Measurements from ENCODE around the gene HS3ST3A1. TPM values are rescaled to one million over a fixed set of nuclear protein-coding genes. Genes with fewer than 3 reads are reported as not detected.

Gene HS3ST3A1
- total RNA-seq, 1 donor from 2014 or later, result 8.6 TPM

GRCh38 chr17:13562271-13562800 lies 39.4 kb downstream of the HS3ST3A1 start:
- peak overlapping the region; percentile 73 for H3K27ac ChIP-seq
- intact Hi-C loops (cut with DNase I), result no loop called here
- H3K27me3 ChIP-seq, result no peaks in the 10 kb centered on the region
- no peak for TF ChIP-seq POLR2A (IDR thresholded peaks at IDR 0.05)
- peak in 1 of 2 donors; percentile 75 for TF ChIP-seq POLR2AphosphoS5 (IDR thresholded peaks at IDR 0.05; ENCODE audit: insufficient read depth in 1 of 2, low read depth in 1 of 2)
- no peaks in the 10 kb centered on the region for H3K36me3 ChIP-seq
- DNase-seq (ENCODE audit: extremely low spot score in 2 of 2), result peak in 1 of 2 donors; percentile 93
- H3K9me3 ChIP-seq, result no peaks in the 10 kb centered on the region
- H3K4me3 ChIP-seq, result no peak overlapping the region
- no peaks in the 10 kb centered on the region for H3K4me1 ChIP-seq

GRCh38 chr17:13561606-13562270 lies 40.0 kb downstream of the HS3ST3A1 start:
- no peaks in the 10 kb centered on the region for H3K4me1 ChIP-seq
- H3K27ac ChIP-seq, result peak overlapping the region; percentile 73
- no peak for DNase-seq (ENCODE audit: extremely low spot score in 2 of 2)
- no peaks in the 10 kb centered on the region for H3K36me3 ChIP-seq
- intact Hi-C loops (cut with DNase I), result no loop called here
- H3K9me3 ChIP-seq, result no peaks in the 10 kb centered on the region
- TF ChIP-seq POLR2AphosphoS5 (IDR thresholded peaks at IDR 0.05; ENCODE audit: insufficient read depth in 1 of 2, low read depth in 1 of 2) (no peak), CTCF (IDR thresholded peaks at IDR 0.05) (no peak), POLR2A (IDR thresholded peaks at IDR 0.05) (no peak)
- H3K4me3 ChIP-seq, result no peak overlapping the region
- no peaks in the 10 kb centered on the region for H3K27me3 ChIP-seq

GRCh38 chr17:13560935-13561334 lies 40.8 kb downstream of the HS3ST3A1 start:
- no peak for TF ChIP-seq POLR2AphosphoS5 (IDR thresholded peaks at IDR 0.05; ENCODE audit: insufficient read depth in 1 of 2, low read depth in 1 of 2)
- intact Hi-C loops (cut with DNase I), result no loop called here
- H3K27me3 ChIP-seq, result no peaks in the 10 kb centered on the region

GRCh38 chr17:13558588-13558987 lies 43.1 kb downstream of the HS3ST3A1 start:
- Histone ChIP-seq H3K27ac (no peak overlapping the region), H3K4me3 (no peak overlapping the region), H3K9me3 (no peaks in the 10 kb centered on the region), H3K4me1 (no peaks in the 10 kb centered on the region), H3K27me3 (no peaks in the 10 kb centered on the region), H3K36me3 (no peaks in the 10 kb centered on the region)
- intact Hi-C loops (cut with DNase I), result no loop called here
- TF ChIP-seq CTCF (IDR thresholded peaks at IDR 0.05) (no peak), POLR2AphosphoS5 (IDR thresholded peaks at IDR 0.05; ENCODE audit: insufficient read depth in 1 of 2, low read depth in 1 of 2) (no peak), POLR2A (IDR thresholded peaks at IDR 0.05) (no peak)
- no peak for DNase-seq (ENCODE audit: extremely low spot score in 2 of 2)

More at GRCh38 chr17:13560935-13561334, 40.8 kb downstream of the HS3ST3A1 start:
- no peak overlapping the region for H3K4me3 ChIP-seq
- no peak for DNase-seq (ENCODE audit: extremely low spot score in 2 of 2)
- no peaks in the 10 kb centered on the region for H3K4me1 ChIP-seq
- peak overlapping the region; percentile 73 for H3K27ac ChIP-seq
- no peaks in the 10 kb centered on the region for H3K36me3 ChIP-seq
- H3K9me3 ChIP-seq, result no peaks in the 10 kb centered on the region

GRCh38 chr17:13557077-13557476 lies 44.7 kb downstream of the HS3ST3A1 start:
- no peak overlapping the region for H3K27ac ChIP-seq
- H3K27me3 ChIP-seq, result no peaks in the 10 kb centered on the region
- no peak for DNase-seq (ENCODE audit: extremely low spot score in 2 of 2)
- H3K4me1 ChIP-seq, result no peaks in the 10 kb centered on the region
- H3K36me3 ChIP-seq, result no peaks in the 10 kb centered on the region
- H3K9me3 ChIP-seq, result no peaks in the 10 kb centered on the region
- intact Hi-C loops (cut with DNase I), result no loop called here
- no peak for TF ChIP-seq CTCF (IDR thresholded peaks at IDR 0.05)
- TF ChIP-seq POLR2AphosphoS5 (IDR thresholded peaks at IDR 0.05; ENCODE audit: insufficient read depth in 1 of 2, low read depth in 1 of 2), result no peak
- H3K4me3 ChIP-seq, result no peak overlapping the region

GRCh38 chr17:13554231-13554630 lies 47.5 kb downstream of the HS3ST3A1 start:
- no peaks in the 10 kb centered on the region for H3K36me3 ChIP-seq
- no peak overlapping the region for H3K27ac ChIP-seq
- no peaks in the 10 kb centered on the region for H3K27me3 ChIP-seq
- no peaks in the 10 kb centered on the region for H3K9me3 ChIP-seq
- H3K4me1 ChIP-seq, result no peaks in the 10 kb centered on the region
- intact Hi-C loops (cut with DNase I), result no loop called here
- no peak overlapping the region for H3K4me3 ChIP-seq
- no peak for DNase-seq (ENCODE audit: extremely low spot score in 2 of 2)
- no peak for TF ChIP-seq POLR2A (IDR thresholded peaks at IDR 0.05)
- no peak for TF ChIP-seq POLR2AphosphoS5 (IDR thresholded peaks at IDR 0.05; ENCODE audit: insufficient read depth in 1 of 2, low read depth in 1 of 2)
- TF ChIP-seq CTCF (IDR thresholded peaks at IDR 0.05), result no peak

Data from vagina (tissue), 2 donors.